GM21515 (cell line): ENCODE measurements around the gene ARFIP1.

Experiments
- ATAC-seq: cut with Tn5 transposase; IDR thresholded peaks from one replicate; pipeline ENCODE4 v1.9.1; 2021; ENCODE audit not compliant: unreplicated experiment

Gene ARFIP1

DNA sequence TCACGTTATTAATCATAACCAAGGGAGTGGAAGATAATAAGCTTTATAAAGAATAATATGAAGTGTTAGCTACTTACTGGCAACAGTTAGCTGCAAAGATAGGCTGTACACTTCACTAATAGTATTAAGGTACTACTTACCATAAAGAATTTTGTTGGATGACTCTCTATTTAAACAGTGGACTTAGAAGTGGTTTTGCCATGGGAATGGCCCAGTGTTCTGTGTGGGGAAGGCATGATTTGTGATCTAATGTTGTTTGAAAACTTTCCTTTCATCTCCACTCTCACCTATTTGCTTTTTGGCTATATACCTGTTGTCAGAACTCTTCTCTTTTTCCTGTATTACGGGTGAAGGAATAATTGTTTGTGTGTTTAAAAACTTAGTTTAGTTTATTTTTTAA lies 179.3 kb downstream of the ARFIP1 start:
- ATAC-seq, result no peak

- no peak for ATAC-seq
Measured at GRCh38 chr4:152960082-152960481, 180.3 kb downstream of the ARFIP1 start.

DNA sequence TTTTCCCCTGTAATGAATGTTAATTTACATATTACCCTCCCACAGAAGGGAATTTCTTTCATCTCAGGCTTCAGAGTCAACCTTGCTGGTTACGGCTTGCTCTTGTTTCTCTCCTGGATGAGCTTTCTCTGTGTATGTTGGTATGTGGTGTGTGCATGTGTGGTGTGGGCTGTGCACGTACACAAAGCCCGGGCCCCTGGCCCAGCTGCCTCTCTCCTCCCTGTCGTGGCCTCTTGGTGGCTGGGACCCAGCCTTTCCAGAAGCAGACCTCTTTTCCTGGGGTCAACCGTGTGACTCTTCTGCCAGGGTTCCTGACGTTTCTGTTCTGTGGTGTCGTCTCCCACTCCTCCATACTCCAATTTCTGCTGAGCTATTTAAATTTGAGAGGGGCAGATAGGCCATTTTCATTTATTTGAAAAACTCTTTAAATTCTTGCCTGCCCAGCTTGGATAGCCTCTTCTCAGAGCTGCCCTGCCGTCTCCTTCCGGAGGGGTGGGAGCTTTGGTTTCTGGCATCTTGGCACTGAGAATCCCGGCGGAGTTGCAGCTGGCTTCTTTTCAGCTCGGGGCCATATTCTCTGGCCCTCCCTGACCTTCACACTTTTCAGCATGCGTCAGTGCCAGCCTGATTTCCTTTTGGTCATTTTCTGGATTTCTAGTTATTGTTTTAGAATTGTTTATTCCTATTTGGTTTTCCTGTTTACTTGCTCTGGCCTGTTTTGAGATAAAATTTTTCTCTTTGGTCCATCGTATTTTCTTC lies 181.4 kb downstream of the ARFIP1 start:
- ATAC-seq, result no peak

DNA sequence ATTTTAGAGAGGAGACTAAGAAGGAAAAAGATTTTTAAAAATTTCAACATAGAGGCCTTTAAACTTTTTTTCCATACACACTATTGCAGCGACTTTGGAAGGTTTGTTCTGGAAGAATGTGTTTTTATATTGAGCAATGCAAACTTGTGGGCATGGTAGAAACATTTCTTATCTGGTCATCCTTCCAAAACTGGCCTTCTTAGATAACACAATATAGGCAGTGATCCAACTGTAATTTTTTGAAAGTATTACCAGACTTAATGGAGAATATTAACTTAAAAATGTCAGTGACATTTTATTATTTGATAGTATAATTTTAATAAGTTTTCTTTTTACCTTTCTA lies 182.0 kb downstream of the ARFIP1 start:
- ATAC-seq, result no peak
